Trophoblast cell (in vitro differentiated cells and primary cell): ENCODE data around the gene SCN5A.

ENCODE experiments used
- DNase-seq, 2 donors: peaks; one replicate each; pipeline ENCODE4 v3.0.0-alpha.2; 2016
- H2AFZ ChIP-seq: 2 replicates; pipeline ENCODE4 v1.6.1; 2013; ENCODE audit warnings: low read length, moderate library complexity, mild to moderate bottlenecking; ENCODE audit not compliant: insufficient read depth, poor library complexity
- H2AK5ac ChIP-seq: 2 replicates; pipeline ENCODE4 v1.6.1; 2013; ENCODE audit warnings: mild to moderate bottlenecking, low read length
- H2BK120ac ChIP-seq: 2 replicates; pipeline ENCODE4 v1.6.1; 2013; ENCODE audit warnings: low read length, mild to moderate bottlenecking, moderate library complexity; ENCODE audit not compliant: insufficient read depth, poor library complexity
- H2BK12ac ChIP-seq: 2 replicates; pipeline ENCODE4 v1.6.1; 2013; ENCODE audit warnings: mild to moderate bottlenecking, low read length, moderate library complexity
- H2BK5ac ChIP-seq: 2 replicates; pipeline ENCODE4 v1.6.1; 2013; ENCODE audit warnings: low read length, low read depth, moderate library complexity, mild to moderate bottlenecking; ENCODE audit not compliant: poor library complexity
- H3K14ac ChIP-seq: 2 replicates; pipeline ENCODE4 v1.6.1; 2013; ENCODE audit warnings: mild to moderate bottlenecking, low read length
- H3K18ac ChIP-seq: 2 replicates; pipeline ENCODE4 v1.6.1; 2013; ENCODE audit warnings: mild to moderate bottlenecking, low read length
- H3K23ac ChIP-seq: 2 replicates; pipeline ENCODE4 v1.6.1; 2013; ENCODE audit warnings: low read length
- H3K27ac ChIP-seq: 2 replicates; pipeline ENCODE4 v1.5.1; 2013; ENCODE audit warnings: low read depth, mild to moderate bottlenecking, inconsistent platforms, low read length, moderate library complexity
- H3K27me3 ChIP-seq: 2 replicates; pipeline ENCODE4 v1.6.1; 2013; ENCODE audit warnings: inconsistent platforms, mild to moderate bottlenecking, low read length, moderate library complexity; ENCODE audit not compliant: insufficient read depth
- H3K36me3 ChIP-seq, 2 experiments: 1 replicate in 1 of 2; 2 replicates in 1 of 2; pipeline ENCODE4 v1.6.1; 2013; ENCODE audit warnings: low read length in 2 of 2, mild to moderate bottlenecking in 2 of 2, moderate library complexity in 1 of 2; ENCODE audit not compliant: insufficient read depth in 2 of 2, control insufficient read depth in 1 of 2
- H3K4ac ChIP-seq: 2 replicates; pipeline ENCODE4 v1.6.1; 2013; ENCODE audit warnings: low read depth, mild to moderate bottlenecking, low read length, moderate library complexity
- H3K4me1 ChIP-seq, 2 experiments: 1 replicate in 1 of 2; 2 replicates in 1 of 2; pipeline ENCODE4 v1.6.1; 2013; ENCODE audit warnings: low read length in 2 of 2, mild to moderate bottlenecking in 2 of 2, moderate library complexity in 1 of 2; ENCODE audit not compliant: insufficient read depth in 2 of 2, control insufficient read depth in 1 of 2
- H3K4me2 ChIP-seq: 2 replicates; pipeline ENCODE4 v1.6.1; 2013; ENCODE audit warnings: inconsistent platforms, mild to moderate bottlenecking, low read length, moderate library complexity
- H3K4me3 ChIP-seq: 2 replicates; pipeline ENCODE4 v1.5.1; 2013; ENCODE audit warnings: mild to moderate bottlenecking, low read depth, low read length, inconsistent platforms
- H3K79me1 ChIP-seq: one replicate; pipeline ENCODE4 v1.6.1; 2013; ENCODE audit warnings: low read length
- H3K79me2 ChIP-seq: 2 replicates; pipeline ENCODE4 v1.6.1; 2013; ENCODE audit warnings: low read length, mild to moderate bottlenecking; ENCODE audit not compliant: control insufficient read depth, insufficient read depth, poor library complexity
- H3K9ac ChIP-seq: 2 replicates; pipeline ENCODE4 v1.6.1; 2013; ENCODE audit warnings: mild to moderate bottlenecking, low read length
- H3K9me3 ChIP-seq: 2 replicates; pipeline ENCODE4 v1.6.1; 2013; ENCODE audit warnings: low read depth, mild to moderate bottlenecking, control low read depth, inconsistent platforms, low read length; ENCODE audit not compliant: insufficient read depth
- H4K12ac ChIP-seq: 2 replicates; pipeline ENCODE4 v1.6.1; 2013; ENCODE audit warnings: low read depth, mild to moderate bottlenecking, low read length, moderate library complexity
- H4K8ac ChIP-seq: 2 replicates; pipeline ENCODE4 v1.6.1; 2013; ENCODE audit warnings: low read depth, mild to moderate bottlenecking, low read length, moderate library complexity
- H4K91ac ChIP-seq: one replicate; pipeline ENCODE4 v1.6.1; 2013; ENCODE audit warnings: low read depth, mild to moderate bottlenecking, low read length, moderate library complexity
- WGBS: extraction: QIAGEN DNeasy Blood & Tissue Kit; methylation state at CpG from one replicate; pipeline ENCODE4 v1.1.7; 2013; ENCODE audit warnings: missing lambda C conversion rate; ENCODE audit not compliant: insufficient read length, insufficient coverage; ENCODE audit errors: extremely low coverage; 5-methylcytosine and 5-hydroxymethylcytosine counted together

The SCN5A gene

GRCh38 chr3:38690185-38690584 lies 40.7 kb upstream of the SCN5A start:
- Histone ChIP-seq H3K4me2 (no peak overlapping the region), H3K9me3 (no peaks in the 10 kb centered on the region), H2AK5ac (no peak overlapping the region), H2BK5ac (no peak overlapping the region), H3K4me3 (no peak overlapping the region), H2BK120ac (no peak overlapping the region), H3K27ac (no peak overlapping the region), H4K8ac (no peak overlapping the region), H3K18ac (no peak overlapping the region), H3K27me3 (peaks cover 2% of the 10 kb centered on the region), H2BK12ac (no peak overlapping the region), H2AFZ (no peak overlapping the region), H3K36me3 (no peaks in the 10 kb centered on the region), H3K23ac (no peak overlapping the region), H4K12ac (no peak overlapping the region), H3K14ac (no peak overlapping the region), H3K79me2 (no peaks in the 10 kb centered on the region), H4K91ac (no peak overlapping the region), H3K79me1 (no peaks in the 10 kb centered on the region), H3K9ac (no peak overlapping the region), H3K4me1 (no peaks in the 10 kb centered on the region), H3K4ac (no peak overlapping the region)
- no peak for DNase-seq
- no CpG with 5 or more reads among the region's 2 CpGs for WGBS

GRCh38 chr3:38689774-38690173 lies 40.3 kb upstream of the SCN5A start:
- Histone ChIP-seq H3K36me3 (no peaks in the 10 kb centered on the region), H3K9me3 (no peaks in the 10 kb centered on the region), H3K79me1 (no peaks in the 10 kb centered on the region), H4K91ac (no peak overlapping the region), H3K4me2 (no peak overlapping the region), H3K14ac (no peak overlapping the region), H2BK5ac (no peak overlapping the region), H4K12ac (no peak overlapping the region), H3K4ac (no peak overlapping the region), H3K18ac (no peak overlapping the region), H2BK120ac (no peak overlapping the region), H3K79me2 (no peaks in the 10 kb centered on the region), H3K4me1 (no peaks in the 10 kb centered on the region), H4K8ac (no peak overlapping the region), H3K27ac (no peak overlapping the region), H2AFZ (no peak overlapping the region), H2AK5ac (no peak overlapping the region), H3K23ac (no peak overlapping the region), H3K9ac (no peak overlapping the region), H3K4me3 (no peak overlapping the region), H3K27me3 (peaks cover 2% of the 10 kb centered on the region), H2BK12ac (no peak overlapping the region)
- DNase-seq: no peak
- WGBS: no CpG with 5 or more reads among the region's 3 CpGs

GRCh38 chr3:38689346-38689745 lies 39.9 kb upstream of the SCN5A start:
- Histone ChIP-seq H3K27ac (no peak overlapping the region), H3K27me3 (peaks cover 2% of the 10 kb centered on the region), H4K8ac (no peak overlapping the region), H3K4me2 (no peak overlapping the region), H3K36me3 (no peaks in the 10 kb centered on the region), H4K91ac (no peak overlapping the region), H2AFZ (no peak overlapping the region), H3K18ac (no peak overlapping the region), H3K4me3 (no peak overlapping the region), H3K4me1 (no peaks in the 10 kb centered on the region), H2AK5ac (no peak overlapping the region), H3K9ac (no peak overlapping the region), H3K9me3 (no peaks in the 10 kb centered on the region), H2BK5ac (no peak overlapping the region), H3K14ac (no peak overlapping the region), H4K12ac (no peak overlapping the region), H2BK120ac (no peak overlapping the region), H2BK12ac (no peak overlapping the region), H3K4ac (no peak overlapping the region), H3K79me1 (no peaks in the 10 kb centered on the region), H3K23ac (no peak overlapping the region), H3K79me2 (no peaks in the 10 kb centered on the region)
- no CpG with 5 or more reads among the region's 4 CpGs for WGBS
- DNase-seq: peak in 1 of 2 donors; percentile 12

GRCh38 chr3:38687321-38687720 lies 37.8 kb upstream of the SCN5A start:
- Histone ChIP-seq H3K4me1 (no peaks in the 10 kb centered on the region), H3K79me2 (no peaks in the 10 kb centered on the region), H4K91ac (no peak overlapping the region), H4K8ac (no peak overlapping the region), H2BK5ac (no peak overlapping the region), H3K4ac (no peak overlapping the region), H3K27me3 (peaks cover 2% of the 10 kb centered on the region), H3K79me1 (no peaks in the 10 kb centered on the region), H2BK12ac (no peak overlapping the region), H3K4me3 (no peak overlapping the region), H2AK5ac (no peak overlapping the region), H4K12ac (no peak overlapping the region), H3K4me2 (no peak overlapping the region), H3K23ac (no peak overlapping the region), H3K9me3 (no peaks in the 10 kb centered on the region), H3K18ac (no peak overlapping the region), H3K36me3 (no peaks in the 10 kb centered on the region), H3K14ac (no peak overlapping the region), H3K27ac (no peak overlapping the region), H2BK120ac (no peak overlapping the region), H3K9ac (no peak overlapping the region), H2AFZ (no peak overlapping the region)
- no peak for DNase-seq
- no CpG with 5 or more reads among the region's 2 CpGs for WGBS
